Pancreas (tissue), 10 donors: Measurements from ENCODE around the gene RSPO3. TPM values are rescaled to one million over a fixed set of nuclear protein-coding genes. Genes with fewer than 3 reads are reported as not detected.

Source experiments
- ATAC-seq, 4 donors: fragments of 200-7000 bp; cut with Tn5 transposase; one replicate each; pipeline versions ENCODE4 v1.8.0 to v1.9.1; 2020; ENCODE audit warnings: mild to moderate bottlenecking in 4 of 4, moderate library complexity in 4 of 4
- DNase-seq, 6 donors: peaks; one replicate each; pipeline ENCODE4 v3.0.0-alpha.2; 2020
- FAIRE-seq: peaks from 2 replicates; lab custom pipeline; 2012; peaks lifted over from hg19 to GRCh38; lab: Jason Lieb, UNC
- H3K27ac ChIP-seq, 4 donors: fragments of 200-600 bp; sonication (generic); 1 replicate in 3 of 4; 2 replicates in 1 of 4; pipeline versions ENCODE4 v1.5.0 to v1.8.0; 2020
- H3K27me3 ChIP-seq, 4 donors: fragments of 200-600 bp; one replicate each; pipeline ENCODE4 v1.8.0; 2021
- H3K36me3 ChIP-seq, 3 donors: fragments of 200-600 bp; sonication (generic) in 1 of 3; one replicate each; pipeline versions ENCODE4 v1.5.0 to v1.8.0; 2020 to 2021
- H3K4me1 ChIP-seq, 3 donors: fragments of 200-600 bp; one replicate each; pipeline ENCODE4 v1.8.0; 2021
- H3K4me3 ChIP-seq, 4 donors: fragments of 200-600 bp; sonication (generic) in 2 of 4; one replicate each; pipeline versions ENCODE4 v1.5.0 to v1.8.0; 2020 to 2021
- H3K9me3 ChIP-seq, 4 donors: fragments of 200-600 bp; one replicate each; pipeline ENCODE4 v1.8.0; 2021
- WGBS, 2 donors: extraction: QIAGEN DNeasy Blood & Tissue Kit; methylation state at CpG; one replicate each; pipeline ENCODE4 v1.1.7; 2013; 5-methylcytosine and 5-hydroxymethylcytosine counted together
- intact Hi-C, 3 donors: fragments of 100-400 bp; cut with DNase I; formaldehyde crosslinking; loops; one replicate each; pipeline versions ENCODE4 v1.11.1 to v1.14.2; 2022
- polyA plus RNA-seq, 2 donors: library from polyadenylated mRNA; stranded (reverse); fragments of 200-250 nt; gene quantifications; one replicate each; pipeline ENCODE4 v1.2.3, GENCODE V29; 2013
- total RNA-seq, 6 donors: library from RNA; stranded (reverse); fragmentation: NEBNext Ultra II Directional in 4 of 6; extraction: Animal tissue kit (Norgen Biotek cat#: 25700) in 4 of 6; gene quantifications; one replicate each; pipeline versions ENCODE4 v1.2.1 to v1.2.4, GENCODE V29; 2021 to 2023
- TF ChIP-seq, protein P1 (sequence below), 4 donors: fragments of 200-600 bp; sonication (generic) in 3 of 4; IDR thresholded peaks; one replicate each; pipeline versions ENCODE4 v1.5.0 to v1.8.0; 2021; ENCODE audit warnings: antibody characterized with exemption in 4 of 4
- donor health status: healthy with polysubstance abuse.
- donor health status: DM: no; HTN: no; CAD: no; lungs with moderate emphysema.
- donor health status: DM: no; HTN: no; CAD: no.
- donor health status: control.
- donor health status: control.
- donor health status: Bipolar disorder and iron deficiency.
- donor health status: DM: yes; HTN: yes; CAD: no.
- donor health status: DM: no; HTN: no; CAD: no.
- donor health status: DM: no; HTN: no; CAD: no.
- donor health status: DM: yes; HTN: yes; CAD: no.

RSPO3 gene
- total and polyA plus RNA-seq, 8 donors: 0.14 to 2.3 (median 0.96) TPM

DNA sequence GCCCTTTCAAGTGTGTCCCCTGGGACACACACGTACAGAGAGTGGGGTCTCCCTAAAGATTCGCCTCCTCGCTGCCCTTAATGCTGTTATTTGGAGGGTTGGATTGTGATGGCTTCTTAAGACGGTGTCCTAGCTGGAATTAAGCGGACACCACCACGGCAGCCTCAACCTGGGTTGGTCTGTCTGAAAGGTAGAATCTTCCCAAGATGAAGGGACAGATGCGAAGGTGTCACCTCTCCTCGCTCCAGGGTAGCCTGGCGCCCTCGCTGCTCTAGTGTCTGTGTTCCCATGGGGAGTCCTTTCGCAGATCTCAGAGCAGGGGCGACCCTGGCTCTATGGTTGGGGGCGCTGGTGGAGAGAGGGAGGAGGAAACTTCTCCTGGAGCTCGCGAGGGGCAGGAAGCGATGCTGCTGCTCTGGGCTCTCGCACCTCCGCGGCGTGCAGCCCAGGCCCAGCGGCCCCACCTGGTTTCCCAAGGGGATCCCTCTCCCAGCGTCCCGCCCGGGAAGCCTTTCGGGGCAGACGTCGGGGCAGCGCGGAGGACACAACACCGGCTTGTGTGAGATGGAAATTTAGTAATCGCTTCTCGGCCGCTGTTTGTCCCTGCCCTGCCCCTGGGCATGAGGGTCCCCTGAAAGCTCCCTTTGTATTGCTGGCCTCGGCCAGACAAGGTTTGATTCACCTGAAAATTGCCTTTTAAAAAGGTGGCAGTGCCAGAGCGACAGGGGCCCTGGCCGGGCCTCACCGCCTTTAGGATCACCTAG is 1.7 kb downstream of the RSPO3 start:
- WGBS, 2 donors: 2 to 3% methylated on average over 35 to 37 of the region's 37 CpGs
- FAIRE-seq (no peak), ATAC-seq (peak in 1 of 4 donors; percentile 3), DNase-seq (peak in 3 of 6 donors; percentile 9 to 72 (median 60))
- Histone ChIP-seq H3K4me3 (peak overlapping the region in 2 of 4 donors; percentile 17 to 39), H3K4me1 (no peaks in the 10 kb centered on the region), H3K36me3 (no peaks in the 10 kb centered on the region), H3K9me3 (no peaks in the 10 kb centered on the region), H3K27ac (no peak overlapping the region), H3K27me3 (peaks cover 0 to 34% (median 7%) of the 10 kb centered on the region in 4 donors)
- TF ChIP-seq, protein P1, sequence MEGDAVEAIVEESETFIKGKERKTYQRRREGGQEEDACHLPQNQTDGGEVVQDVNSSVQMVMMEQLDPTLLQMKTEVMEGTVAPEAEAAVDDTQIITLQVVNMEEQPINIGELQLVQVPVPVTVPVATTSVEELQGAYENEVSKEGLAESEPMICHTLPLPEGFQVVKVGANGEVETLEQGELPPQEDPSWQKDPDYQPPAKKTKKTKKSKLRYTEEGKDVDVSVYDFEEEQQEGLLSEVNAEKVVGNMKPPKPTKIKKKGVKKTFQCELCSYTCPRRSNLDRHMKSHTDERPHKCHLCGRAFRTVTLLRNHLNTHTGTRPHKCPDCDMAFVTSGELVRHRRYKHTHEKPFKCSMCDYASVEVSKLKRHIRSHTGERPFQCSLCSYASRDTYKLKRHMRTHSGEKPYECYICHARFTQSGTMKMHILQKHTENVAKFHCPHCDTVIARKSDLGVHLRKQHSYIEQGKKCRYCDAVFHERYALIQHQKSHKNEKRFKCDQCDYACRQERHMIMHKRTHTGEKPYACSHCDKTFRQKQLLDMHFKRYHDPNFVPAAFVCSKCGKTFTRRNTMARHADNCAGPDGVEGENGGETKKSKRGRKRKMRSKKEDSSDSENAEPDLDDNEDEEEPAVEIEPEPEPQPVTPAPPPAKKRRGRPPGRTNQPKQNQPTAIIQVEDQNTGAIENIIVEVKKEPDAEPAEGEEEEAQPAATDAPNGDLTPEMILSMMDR (IDR thresholded peaks at IDR 0.05): no peak
- intact Hi-C loops: no loop called here

- intact Hi-C loops: no loop called here
- Histone ChIP-seq H3K9me3 (no peaks in the 10 kb centered on the region), H3K4me3 (peak overlapping the region in 1 of 4 donors; percentile 39), H3K36me3 (no peaks in the 10 kb centered on the region), H3K27ac (no peak overlapping the region), H3K27me3 (peaks cover 0 to 34% (median 7%) of the 10 kb centered on the region in 4 donors), H3K4me1 (no peaks in the 10 kb centered on the region)
- 3 to 4% methylated on average over 33 to 35 of the region's 35 CpGs for WGBS, 2 donors
- peak; percentile 31 to 69 (median 56) for DNase-seq
- ATAC-seq: peak in 3 of 4 donors; percentile 83 to 87 (median 83)
- TF ChIP-seq, protein P1 (IDR thresholded peaks at IDR 0.05): peak in 3 of 4 donors; percentile 17 to 27 (median 18)
- FAIRE-seq: no peak
Measured at GRCh38 chr6:127120787-127121636, 2.5 kb downstream of the RSPO3 start.

DNA sequence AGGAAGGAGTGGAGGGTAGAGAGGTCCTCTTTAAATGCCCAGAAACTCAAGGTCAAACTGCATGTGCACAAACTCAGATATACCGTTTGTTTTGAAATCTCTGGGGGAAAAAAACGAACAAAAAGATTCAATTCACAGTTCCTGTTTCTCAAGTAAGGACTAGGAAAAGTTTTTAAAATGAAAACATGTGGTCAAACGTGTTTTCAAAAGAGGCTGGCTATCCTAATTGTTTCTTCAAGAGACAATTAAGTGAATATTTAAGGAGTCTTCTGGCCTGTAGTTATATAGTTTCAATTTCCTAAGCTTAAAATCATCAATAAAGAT is 3.1 kb downstream of the RSPO3 start:
- H3K27me3 ChIP-seq: peaks cover 0 to 34% (median 7%) of the 10 kb centered on the region in 4 donors

GRCh38 chr6:127124172-127124571 is 5.7 kb downstream of the RSPO3 start:
- Histone ChIP-seq H3K36me3 (no peaks in the 10 kb centered on the region), H3K4me3 (no peak overlapping the region), H3K4me1 (no peaks in the 10 kb centered on the region), H3K9me3 (no peaks in the 10 kb centered on the region), H3K27ac (no peak overlapping the region), H3K27me3 (peaks cover 0 to 33% (median 7%) of the 10 kb centered on the region in 4 donors)
- TF ChIP-seq, protein P1 (IDR thresholded peaks at IDR 0.05): no peak
- DNase-seq (no peak), ATAC-seq (no peak), FAIRE-seq (no peak)
- intact Hi-C loops: no loop called here

More for the DNA sequence above, 3.1 kb downstream of the RSPO3 start:
- H3K4me3 ChIP-seq: no peak overlapping the region
- WGBS, 2 donors: 6 to 8% methylated on average over 3 of the region's 3 CpGs
- H3K27ac ChIP-seq: no peak overlapping the region
- H3K9me3 ChIP-seq: no peaks in the 10 kb centered on the region
- H3K36me3 ChIP-seq: no peaks in the 10 kb centered on the region
- TF ChIP-seq, protein P1 (IDR thresholded peaks at IDR 0.05): peak in 1 of 4 donors; percentile 3
- no peaks in the 10 kb centered on the region for H3K4me1 ChIP-seq
- ATAC-seq: no peak
- DNase-seq: no peak
- FAIRE-seq: no peak
- intact Hi-C loops: no loop called here
